ENCODE measurements around the gene PRR36.

PRR36 gene

GRCh38 chr19:7872306-7873204 lies 1.6 kb downstream of the PRR36 start:
- DNase-seq (ENCODE audit: low read depth, low spot score), result no peak

- DNase-seq (ENCODE audit: low read depth, low spot score), result peak; percentile 89
These were observed 2.5 kb downstream of the PRR36 start for GRCh38 chr19:7871437-7872305.

- DNase-seq (ENCODE audit: low read depth, low spot score), result peak; percentile 41
These were observed 3.4 kb downstream of the PRR36 start for GRCh38 chr19:7870571-7871436.

GRCh38 chr19:7869910-7870511 lies 4.2 kb downstream of the PRR36 start:
- DNase-seq (ENCODE audit: low read depth, low spot score), result no peak

GRCh38 chr19:7869453-7869909 lies 4.7 kb downstream of the PRR36 start:
- DNase-seq (ENCODE audit: low read depth, low spot score), result peak; percentile 58

- peak; percentile 85 for DNase-seq (ENCODE audit: low read depth, low spot score)
These were observed 5.3 kb downstream of the PRR36 start for GRCh38 chr19:7868671-7869452.

- no peak for DNase-seq (ENCODE audit: low read depth, low spot score)
These were observed 5.9 kb downstream of the PRR36 start for GRCh38 chr19:7868326-7868670.

- DNase-seq (ENCODE audit: low read depth, low spot score), result no peak
These were observed 6.9 kb downstream of the PRR36 start for GRCh38 chr19:7867092-7867844.

GRCh38 chr19:7866399-7867091 lies 7.6 kb downstream of the PRR36 start:
- DNase-seq (ENCODE audit: low read depth, low spot score), result no peak

- no peak for DNase-seq (ENCODE audit: low read depth, low spot score)
These were observed 8.8 kb downstream of the PRR36 start for GRCh38 chr19:7865262-7865911.

- DNase-seq (ENCODE audit: low read depth, low spot score), result no peak
These were observed 9.5 kb downstream of the PRR36 start for GRCh38 chr19:7864690-7865074.

- no peak for DNase-seq (ENCODE audit: low read depth, low spot score)
These were observed 10.1 kb downstream of the PRR36 start for GRCh38 chr19:7863971-7864689.

- no peak for DNase-seq (ENCODE audit: low read depth, low spot score)
These were observed 10.8 kb downstream of the PRR36 start for GRCh38 chr19:7863157-7863970.

- peak; percentile 84 for DNase-seq (ENCODE audit: low read depth, low spot score)
These were observed 11.7 kb downstream of the PRR36 start for GRCh38 chr19:7862413-7862951.

GRCh38 chr19:7861619-7862412 lies 12.4 kb downstream of the PRR36 start:
- DNase-seq (ENCODE audit: low read depth, low spot score), result no peak
